ENCODE results near the gene SPACA5. TPM values are rescaled to one million over a fixed set of nuclear protein-coding genes. Genes with fewer than 3 reads are reported as not detected.

The SPACA5 gene
- total RNA-seq, 1 donor from 2014 or later = not detected

DNA sequence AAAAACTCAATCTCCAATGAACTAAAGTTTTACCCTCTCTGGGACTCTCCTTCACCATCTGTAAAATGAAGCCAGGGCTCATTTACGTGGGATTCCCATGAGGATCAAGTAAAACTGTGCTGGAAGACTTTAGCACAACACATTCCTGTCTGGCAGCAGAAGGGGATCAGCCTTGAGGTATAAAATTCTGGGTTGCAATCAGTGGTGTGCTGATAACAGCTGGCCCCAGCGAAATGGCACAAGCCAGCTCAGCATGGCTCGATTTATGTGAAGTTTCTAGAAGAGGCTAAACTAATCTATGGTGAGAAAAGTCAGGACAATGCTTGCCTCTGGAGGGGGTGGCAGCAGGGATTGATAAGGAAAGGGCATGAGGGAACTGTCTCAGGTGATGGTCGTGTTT is 36.3 kb downstream of the SPACA5 start:
- H3K4me1 Mint-ChIP-seq (ENCODE audit: low read depth, unreplicated experiment) = peaks cover 5% of the 10 kb centered on the region
- no peaks in the 10 kb centered on the region for H3K9me3 ChIP-seq (ENCODE audit: insufficient read depth, low read depth, low read length)

DNA sequence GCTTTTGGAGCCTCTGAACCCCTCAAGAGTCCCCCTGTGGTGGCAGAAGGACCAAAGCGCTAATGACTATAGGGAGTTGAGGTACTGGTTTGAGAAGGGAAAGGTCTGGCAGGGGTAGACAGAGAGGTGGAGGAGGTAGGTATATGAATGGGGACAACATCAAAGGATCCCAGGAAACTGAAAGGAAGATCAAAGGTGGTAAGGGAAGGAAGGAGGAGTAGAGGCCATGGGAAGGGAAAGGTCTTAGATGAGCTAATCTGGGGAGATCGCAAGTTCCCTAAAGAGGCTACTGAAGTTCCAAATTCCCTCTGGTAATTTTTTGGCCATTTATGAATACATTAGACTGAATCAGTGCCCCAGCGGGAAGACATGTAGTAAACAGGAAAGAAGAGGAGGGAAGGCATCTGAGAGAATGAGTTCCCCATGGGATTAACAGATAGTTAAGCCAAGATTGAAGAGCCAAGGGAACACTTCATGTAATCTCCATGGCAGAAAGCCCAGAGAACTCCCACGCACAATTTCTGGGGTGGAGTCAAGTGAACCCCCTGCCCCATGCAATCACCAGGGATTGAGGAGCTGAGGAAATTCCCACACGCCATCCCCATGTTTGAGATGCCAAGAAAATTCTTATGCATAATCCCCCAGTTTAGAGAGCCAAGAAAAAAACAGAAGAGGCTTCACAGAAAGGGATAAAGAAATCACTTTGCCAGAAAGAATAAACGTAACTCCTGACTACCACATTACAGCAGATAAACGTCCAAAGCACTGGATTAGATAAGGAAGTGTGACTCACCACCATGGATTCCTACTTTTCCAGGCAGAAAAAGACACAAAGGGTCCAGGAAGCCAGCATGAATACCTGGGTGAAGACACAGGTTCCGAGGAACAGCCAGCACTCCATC is 38.9 kb downstream of the SPACA5 start:
- Mint-ChIP-seq H3K27me3 (ENCODE audit: low read depth, unreplicated experiment) (no peaks in the 10 kb centered on the region), H3K36me3 (ENCODE audit: low read depth, unreplicated experiment) (no peaks in the 10 kb centered on the region), H3K4me3 (ENCODE audit: unreplicated experiment) (peak overlapping the region; percentile 9), H3K9me3 (ENCODE audit: unreplicated experiment) (no peaks in the 10 kb centered on the region), H3K27ac (ENCODE audit: unreplicated experiment) (no peak overlapping the region), H3K4me1 (ENCODE audit: low read depth, unreplicated experiment) (peaks cover 5% of the 10 kb centered on the region)
- Histone ChIP-seq H3K4me3 (ENCODE audit: insufficient read depth, low read depth, low read length) (no peak overlapping the region), H3K4me1 (ENCODE audit: insufficient read depth, low read length) (no peaks in the 10 kb centered on the region), H3K9ac (ENCODE audit: low read length) (peak overlapping the region; percentile 27), H3K79me2 (ENCODE audit: insufficient read depth, low read length) (no peaks in the 10 kb centered on the region), H2AFZ (ENCODE audit: low read depth, low read length) (no peak overlapping the region), H3K27ac (ENCODE audit: low read depth, low read length) (peak overlapping the region; percentile 58), H3K27me3 (ENCODE audit: insufficient read depth, low read length) (no peaks in the 10 kb centered on the region), H3K36me3 (ENCODE audit: insufficient read depth, low read length) (no peaks in the 10 kb centered on the region), H3K4me2 (ENCODE audit: low read length) (peak overlapping the region; percentile 46), H3K9me3 (ENCODE audit: insufficient read depth, low read depth, low read length) (no peaks in the 10 kb centered on the region), H4K20me1 (ENCODE audit: insufficient read depth, low read length) (no peaks in the 10 kb centered on the region)
- DNase-seq (ENCODE audit: low read depth) = peak; percentile 83
- TF ChIP-seq, protein P1, sequence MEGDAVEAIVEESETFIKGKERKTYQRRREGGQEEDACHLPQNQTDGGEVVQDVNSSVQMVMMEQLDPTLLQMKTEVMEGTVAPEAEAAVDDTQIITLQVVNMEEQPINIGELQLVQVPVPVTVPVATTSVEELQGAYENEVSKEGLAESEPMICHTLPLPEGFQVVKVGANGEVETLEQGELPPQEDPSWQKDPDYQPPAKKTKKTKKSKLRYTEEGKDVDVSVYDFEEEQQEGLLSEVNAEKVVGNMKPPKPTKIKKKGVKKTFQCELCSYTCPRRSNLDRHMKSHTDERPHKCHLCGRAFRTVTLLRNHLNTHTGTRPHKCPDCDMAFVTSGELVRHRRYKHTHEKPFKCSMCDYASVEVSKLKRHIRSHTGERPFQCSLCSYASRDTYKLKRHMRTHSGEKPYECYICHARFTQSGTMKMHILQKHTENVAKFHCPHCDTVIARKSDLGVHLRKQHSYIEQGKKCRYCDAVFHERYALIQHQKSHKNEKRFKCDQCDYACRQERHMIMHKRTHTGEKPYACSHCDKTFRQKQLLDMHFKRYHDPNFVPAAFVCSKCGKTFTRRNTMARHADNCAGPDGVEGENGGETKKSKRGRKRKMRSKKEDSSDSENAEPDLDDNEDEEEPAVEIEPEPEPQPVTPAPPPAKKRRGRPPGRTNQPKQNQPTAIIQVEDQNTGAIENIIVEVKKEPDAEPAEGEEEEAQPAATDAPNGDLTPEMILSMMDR (IDR thresholded peaks at IDR 0.05; ENCODE audit: insufficient read depth, low read depth, low read length) = no peak
- TF ChIP-seq EZH2 (IDR thresholded peaks at IDR 0.05; ENCODE audit: insufficient read depth, low read length) = no peak
- FAIRE-seq = peak; percentile 92

More for the DNA sequence above, 36.3 kb downstream of the SPACA5 start:
- Histone ChIP-seq H3K9ac (ENCODE audit: low read length) (no peak overlapping the region), H3K27me3 (ENCODE audit: insufficient read depth, low read length) (no peaks in the 10 kb centered on the region), H3K27ac (ENCODE audit: low read depth, low read length) (no peak overlapping the region), H3K4me2 (ENCODE audit: low read length) (no peak overlapping the region), H3K4me1 (ENCODE audit: insufficient read depth, low read length) (no peaks in the 10 kb centered on the region), H3K36me3 (ENCODE audit: insufficient read depth, low read length) (no peaks in the 10 kb centered on the region), H4K20me1 (ENCODE audit: insufficient read depth, low read length) (no peaks in the 10 kb centered on the region), H2AFZ (ENCODE audit: low read depth, low read length) (no peak overlapping the region), H3K4me3 (ENCODE audit: insufficient read depth, low read depth, low read length) (no peak overlapping the region), H3K79me2 (ENCODE audit: insufficient read depth, low read length) (no peaks in the 10 kb centered on the region)
- Mint-ChIP-seq H3K27ac (ENCODE audit: unreplicated experiment) (no peak overlapping the region), H3K36me3 (ENCODE audit: low read depth, unreplicated experiment) (no peaks in the 10 kb centered on the region), H3K9me3 (ENCODE audit: unreplicated experiment) (no peaks in the 10 kb centered on the region), H3K4me3 (ENCODE audit: unreplicated experiment) (no peak overlapping the region), H3K27me3 (ENCODE audit: low read depth, unreplicated experiment) (peaks cover 3% of the 10 kb centered on the region)
- TF ChIP-seq, protein P1 (IDR thresholded peaks at IDR 0.05; ENCODE audit: insufficient read depth, low read depth, low read length) = no peak
- TF ChIP-seq EZH2 (IDR thresholded peaks at IDR 0.05; ENCODE audit: insufficient read depth, low read length) = no peak
- no peak for FAIRE-seq
- no peak for DNase-seq (ENCODE audit: low read depth)

DNA sequence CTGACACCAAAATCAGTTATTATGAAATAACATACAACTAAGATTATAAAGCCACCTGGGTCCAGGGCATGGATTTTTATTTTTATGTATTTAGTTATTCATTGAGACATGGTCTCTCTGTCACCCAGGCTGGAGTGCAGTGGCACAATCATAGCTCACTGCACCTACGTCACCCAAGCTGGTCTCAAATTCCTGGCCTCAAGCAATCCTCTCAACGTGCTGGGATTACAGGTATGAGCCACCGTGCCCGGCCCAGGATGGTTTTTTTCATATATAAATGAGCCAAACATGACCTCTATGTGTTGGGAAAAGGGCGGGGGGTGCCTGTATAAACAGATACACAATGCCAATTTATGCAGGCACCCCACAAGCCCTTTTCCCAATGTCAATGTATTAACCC is 40.1 kb downstream of the SPACA5 start:
- TF ChIP-seq, protein P1 (IDR thresholded peaks at IDR 0.05; ENCODE audit: insufficient read depth, low read depth, low read length) = no peak
- no peak for TF ChIP-seq EZH2 (IDR thresholded peaks at IDR 0.05; ENCODE audit: insufficient read depth, low read length)
- H3K36me3 Mint-ChIP-seq (ENCODE audit: low read depth, unreplicated experiment) = no peaks in the 10 kb centered on the region
- DNase-seq (ENCODE audit: low read depth) (no peak), FAIRE-seq (no peak)
- H3K27me3 Mint-ChIP-seq (ENCODE audit: low read depth, unreplicated experiment) = no peaks in the 10 kb centered on the region
- no peaks in the 10 kb centered on the region for H3K4me1 ChIP-seq (ENCODE audit: insufficient read depth, low read length)
- H3K9me3 ChIP-seq (ENCODE audit: insufficient read depth, low read depth, low read length) = no peaks in the 10 kb centered on the region
- H3K27ac Mint-ChIP-seq (ENCODE audit: unreplicated experiment) = no peak overlapping the region
- no peak overlapping the region for H3K4me3 Mint-ChIP-seq (ENCODE audit: unreplicated experiment)
- H3K79me2 ChIP-seq (ENCODE audit: insufficient read depth, low read length) = no peaks in the 10 kb centered on the region
- H3K9me3 Mint-ChIP-seq (ENCODE audit: unreplicated experiment) = no peaks in the 10 kb centered on the region
- H3K9ac ChIP-seq (ENCODE audit: low read length) = no peak overlapping the region
- peaks cover 5% of the 10 kb centered on the region for H3K4me1 Mint-ChIP-seq (ENCODE audit: low read depth, unreplicated experiment)
- no peaks in the 10 kb centered on the region for H3K27me3 ChIP-seq (ENCODE audit: insufficient read depth, low read length)
- H4K20me1 ChIP-seq (ENCODE audit: insufficient read depth, low read length) = no peaks in the 10 kb centered on the region
- no peaks in the 10 kb centered on the region for H3K36me3 ChIP-seq (ENCODE audit: insufficient read depth, low read length)
- no peak overlapping the region for H3K4me3 ChIP-seq (ENCODE audit: insufficient read depth, low read depth, low read length)
- no peak overlapping the region for H3K27ac ChIP-seq (ENCODE audit: low read depth, low read length)
- H2AFZ ChIP-seq (ENCODE audit: low read depth, low read length) = no peak overlapping the region
- no peak overlapping the region for H3K4me2 ChIP-seq (ENCODE audit: low read length)
